ENCODE measurements around the gene NUP155.
"Not testable (repeated sequence)": the region's sequence is repeated elsewhere in the genome, so short reads cannot be mapped to it uniquely, and the experiment has no call there.

Gene NUP155

GRCh38 chr5:37370864-37371726 lies at the start of gene NUP155:
Gene NUP155, minus strand, starts transcription at chr5:37371106. Its CDS starts 129 bp downstream, at chr5:37370977.
- DNase-seq (ENCODE audit: low read depth) = peak; percentile 98

- no peak for DNase-seq (ENCODE audit: low read depth)
These were observed 46.4 kb upstream of the NUP155 start for GRCh38 chr5:37417347-37417746.

GRCh38 chr5:37415456-37415855 lies 44.5 kb upstream of the NUP155 start:
- DNase-seq (ENCODE audit: low read depth) = not testable (repeated sequence)

- no peak for DNase-seq (ENCODE audit: low read depth)
These were observed 41.6 kb upstream of the NUP155 start for GRCh38 chr5:37412515-37412914.

- no peak for DNase-seq (ENCODE audit: low read depth)
These were observed 29.6 kb upstream of the NUP155 start for GRCh38 chr5:37400501-37400900.

- no peak for DNase-seq (ENCODE audit: low read depth)
These were observed 25.4 kb upstream of the NUP155 start for GRCh38 chr5:37396352-37396751.

- no peak for DNase-seq (ENCODE audit: low read depth)
These were observed 20.7 kb upstream of the NUP155 start for GRCh38 chr5:37391591-37391990.

GRCh38 chr5:37379100-37379628 lies 8.3 kb upstream of the NUP155 start, which contains the start of gene WDR70:
Gene WDR70, plus strand, starts transcription at chr5:37379318. Its CDS starts 50 bp downstream, at chr5:37379368.
- DNase-seq (ENCODE audit: low read depth) = peak; percentile 54

GRCh38 chr5:37378066-37378465 lies 7.2 kb upstream of the NUP155 start:
- DNase-seq (ENCODE audit: low read depth) = not testable (repeated sequence)

GRCh38 chr5:37375091-37375490 lies 4.2 kb upstream of the NUP155 start:
- DNase-seq (ENCODE audit: low read depth) = no peak

GRCh38 chr5:37370550-37370863 lies 399 bp downstream of the NUP155 start:
- DNase-seq (ENCODE audit: low read depth) = no peak

GRCh38 chr5:37355161-37355560 lies 15.7 kb downstream of the NUP155 start:
- DNase-seq (ENCODE audit: low read depth) = no peak

- DNase-seq (ENCODE audit: low read depth) = not testable (repeated sequence)
These were observed 28.2 kb downstream of the NUP155 start for GRCh38 chr5:37342741-37343140.

GRCh38 chr5:37334754-37335153 lies 36.2 kb downstream of the NUP155 start:
- not testable (repeated sequence) for DNase-seq (ENCODE audit: low read depth)

- DNase-seq (ENCODE audit: low read depth) = no peak
These were observed 44.4 kb downstream of the NUP155 start for GRCh38 chr5:37326536-37326935.

- DNase-seq (ENCODE audit: low read depth) = no peak
These were observed 47.3 kb downstream of the NUP155 start for GRCh38 chr5:37323607-37324006.

GRCh38 chr5:37319037-37319782 lies 51.7 kb downstream of the NUP155 start:
- DNase-seq (ENCODE audit: low read depth) = no peak

- no peak for DNase-seq (ENCODE audit: low read depth)
These were observed 54.9 kb downstream of the NUP155 start for GRCh38 chr5:37316027-37316426.

GRCh38 chr5:37310360-37310759 lies 60.5 kb downstream of the NUP155 start:
- DNase-seq (ENCODE audit: low read depth) = no peak

- no peak for DNase-seq (ENCODE audit: low read depth)
These were observed 62.1 kb downstream of the NUP155 start for GRCh38 chr5:37308793-37309192.

- no peak for DNase-seq (ENCODE audit: low read depth)
These were observed 66.0 kb downstream of the NUP155 start for GRCh38 chr5:37304888-37305287.

- not testable (repeated sequence) for DNase-seq (ENCODE audit: low read depth)
These were observed 74.6 kb downstream of the NUP155 start for GRCh38 chr5:37296313-37296712.
